Activated B cell treated with CpG ODN at 0.5 μM for 24 hours (primary cell): ENCODE data around the gene ATAD3C. TPM values are rescaled to one million over a fixed set of nuclear protein-coding genes. Genes with fewer than 3 reads are reported as not detected.

ENCODE experiments used
- ATAC-seq: fragments of 200-7000 bp; cut with Tn5 transposase; one replicate; pipeline ENCODE4 v1.10.0; 2021; ENCODE audit warnings: low read depth, mild to moderate bottlenecking, moderate library complexity
- CTCF ChIA-PET: fragments of 350-600 bp; sonication (Branson Sonifier 250); formaldehyde crosslinking; loops from one replicate; lab custom pipeline; 2021; ENCODE audit warnings: antibody characterized with exemption; lab: Charles Lee
- POLR2A ChIA-PET: fragments of 350-600 bp; sonication (Branson Sonifier 250); formaldehyde crosslinking; loops from one replicate; lab custom pipeline; 2021; ENCODE audit warnings: antibody characterized with exemption; lab: Charles Lee
- DNase-seq: peaks from one replicate; pipeline ENCODE4 v3.0.0; 2022
- H3K27ac Mint-ChIP-seq: one replicate; pipeline ENCODE4 v1.8.0; 2020; ENCODE audit warnings: mixed read lengths
- H3K27me3 Mint-ChIP-seq: one replicate; pipeline ENCODE4 v1.8.0; 2021; ENCODE audit warnings: mixed read lengths
- H3K36me3 Mint-ChIP-seq: one replicate; pipeline ENCODE4 v1.8.0; 2021; ENCODE audit warnings: low read depth, mixed read lengths
- H3K4me1 Mint-ChIP-seq: one replicate; pipeline ENCODE4 v1.8.0; 2021; ENCODE audit warnings: mixed read lengths
- H3K4me3 Mint-ChIP-seq: one replicate; pipeline ENCODE4 v1.8.0; 2020; ENCODE audit warnings: mild to moderate bottlenecking, mixed read lengths
- H3K9me3 Mint-ChIP-seq: one replicate; pipeline ENCODE4 v1.8.0; 2020; ENCODE audit warnings: mixed read lengths
- intact Hi-C: fragments of 100-400 bp; cut with micrococcal nuclease; formaldehyde crosslinking; loops from one replicate; pipeline ENCODE4 v1.15.1; 2024
- total RNA-seq: library from RNA; stranded (reverse); gene quantifications from 2 replicates; pipeline ENCODE4 v1.2.3, GENCODE V29; 2022
- TF ChIP-seq, protein P1 (sequence below): fragments of 200-600 bp; IDR thresholded peaks from one replicate; pipeline ENCODE4 v1.8.0; 2022; ENCODE audit warnings: antibody characterized with exemption, mild to moderate bottlenecking

Gene ATAD3C
- total RNA-seq, 1 donor from 2014 or later, result 0.58 TPM

DNA sequence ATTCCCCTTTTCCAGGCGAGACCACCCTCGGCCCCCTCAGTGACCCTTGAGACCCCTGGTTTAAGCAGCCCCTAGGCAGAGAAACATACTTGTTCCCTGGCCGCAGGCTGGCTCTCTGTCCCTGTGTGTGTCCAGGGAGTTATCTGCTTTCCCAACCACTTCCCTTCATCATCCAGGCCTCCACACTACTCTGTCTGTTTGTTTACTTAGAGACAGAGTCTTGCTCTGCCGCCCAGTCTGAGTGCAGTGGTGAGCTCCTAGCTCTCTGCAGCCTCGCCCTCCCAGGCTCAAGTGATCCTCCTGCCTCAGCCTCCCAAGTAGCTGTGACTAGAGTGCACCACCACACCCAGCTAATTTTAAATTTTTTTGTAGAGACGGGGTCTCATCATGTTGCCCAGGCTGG lies 19.8 kb upstream of the ATAD3C start:
- TF ChIP-seq, protein P1, sequence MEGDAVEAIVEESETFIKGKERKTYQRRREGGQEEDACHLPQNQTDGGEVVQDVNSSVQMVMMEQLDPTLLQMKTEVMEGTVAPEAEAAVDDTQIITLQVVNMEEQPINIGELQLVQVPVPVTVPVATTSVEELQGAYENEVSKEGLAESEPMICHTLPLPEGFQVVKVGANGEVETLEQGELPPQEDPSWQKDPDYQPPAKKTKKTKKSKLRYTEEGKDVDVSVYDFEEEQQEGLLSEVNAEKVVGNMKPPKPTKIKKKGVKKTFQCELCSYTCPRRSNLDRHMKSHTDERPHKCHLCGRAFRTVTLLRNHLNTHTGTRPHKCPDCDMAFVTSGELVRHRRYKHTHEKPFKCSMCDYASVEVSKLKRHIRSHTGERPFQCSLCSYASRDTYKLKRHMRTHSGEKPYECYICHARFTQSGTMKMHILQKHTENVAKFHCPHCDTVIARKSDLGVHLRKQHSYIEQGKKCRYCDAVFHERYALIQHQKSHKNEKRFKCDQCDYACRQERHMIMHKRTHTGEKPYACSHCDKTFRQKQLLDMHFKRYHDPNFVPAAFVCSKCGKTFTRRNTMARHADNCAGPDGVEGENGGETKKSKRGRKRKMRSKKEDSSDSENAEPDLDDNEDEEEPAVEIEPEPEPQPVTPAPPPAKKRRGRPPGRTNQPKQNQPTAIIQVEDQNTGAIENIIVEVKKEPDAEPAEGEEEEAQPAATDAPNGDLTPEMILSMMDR, result no peak
- no peaks in the 10 kb centered on the region for H3K9me3 Mint-ChIP-seq
- ChIA-PET POLR2A (interaction anchor here (0.6 to 1.1 kb wide), 3 partner anchors 9 to 75 kb away, joined by 3 to 6 read pairs (median 3); no protein-coding TSS in a partner anchor), CTCF (no interaction called here)
- H3K4me1 Mint-ChIP-seq, result peaks cover 5% of the 10 kb centered on the region
- no peaks in the 10 kb centered on the region for H3K36me3 Mint-ChIP-seq
- DNase-seq, result no peak
- H3K4me3 Mint-ChIP-seq, result no peak overlapping the region
- intact Hi-C loops, result no loop called here
- peaks cover 13% of the 10 kb centered on the region for H3K27me3 Mint-ChIP-seq
- ATAC-seq, result no peak
- H3K27ac Mint-ChIP-seq, result no peak overlapping the region

DNA sequence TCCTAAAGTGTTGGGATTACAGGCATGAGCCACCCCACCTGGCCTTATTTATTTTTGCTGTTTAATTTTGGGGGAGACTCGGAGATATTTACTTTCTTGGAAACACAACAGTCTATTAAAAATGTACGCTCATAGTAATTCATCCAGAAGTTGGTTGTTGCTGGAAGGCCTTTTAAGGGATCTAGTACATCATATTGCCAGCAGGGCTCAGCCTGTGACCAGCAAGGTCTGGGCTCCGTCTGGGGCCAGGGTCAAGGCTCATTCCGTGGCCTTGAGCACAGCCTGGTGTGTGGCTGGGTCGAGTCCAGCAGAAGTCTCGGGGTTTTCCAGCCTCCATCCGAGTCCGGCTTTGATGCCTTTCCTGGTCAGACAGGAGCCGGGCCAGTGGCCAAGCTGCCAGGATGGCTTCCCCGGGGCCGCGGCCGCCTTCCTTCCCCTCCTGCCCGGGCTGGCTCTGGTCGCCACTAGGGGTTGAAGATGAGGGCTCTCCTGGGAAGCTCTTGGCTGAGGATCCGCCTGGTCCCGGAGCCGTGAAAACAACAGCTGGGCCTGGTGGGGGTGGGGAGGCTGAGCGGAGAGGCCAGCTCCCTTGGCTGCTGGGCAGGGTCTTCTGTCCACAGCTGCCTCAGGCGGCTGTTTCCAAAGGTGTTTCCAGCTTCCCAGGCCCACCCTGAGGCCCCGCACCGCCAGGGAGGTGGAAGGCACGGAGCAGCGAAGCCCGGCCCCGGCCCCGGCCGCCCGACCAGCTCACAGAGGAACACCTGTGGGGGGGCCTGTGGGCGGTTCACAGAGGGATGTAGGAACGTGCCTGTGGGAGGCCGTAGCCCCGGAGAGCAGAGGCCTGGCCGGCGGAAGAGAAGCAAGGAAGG lies 19.1 kb upstream of the ATAD3C start:
- Mint-ChIP-seq H3K27me3 (peaks cover 17% of the 10 kb centered on the region), H3K4me3 (no peak overlapping the region), H3K9me3 (no peaks in the 10 kb centered on the region), H3K36me3 (no peaks in the 10 kb centered on the region), H3K27ac (no peak overlapping the region), H3K4me1 (peaks cover 10% of the 10 kb centered on the region)
- intact Hi-C loops, result no loop called here
- CTCF ChIA-PET, result interaction anchor here (0.9 kb wide), 1 partner anchor 10 kb away, joined by 3 read pairs; no protein-coding TSS in a partner anchor
- TF ChIP-seq, protein P1, result no peak
- POLR2A ChIA-PET, result interaction anchor here (0.5 to 1.1 kb wide), 2 partner anchors 26 to 200 kb away, joined by 3 to 7 read pairs; no protein-coding TSS in a partner anchor
- ATAC-seq (no peak), DNase-seq (no peak)

GRCh38 chr1:1430992-1431844 lies 18.3 kb upstream of the ATAD3C start:
- no peak overlapping the region for H3K27ac Mint-ChIP-seq
- no peaks in the 10 kb centered on the region for H3K36me3 Mint-ChIP-seq
- ATAC-seq, result no peak
- ChIA-PET POLR2A (no interaction called here), CTCF (interaction anchor here (0.9 kb wide), 1 partner anchor 9 kb away, joined by 3 read pairs; no protein-coding TSS in a partner anchor)
- no peak overlapping the region for H3K4me3 Mint-ChIP-seq
- H3K4me1 Mint-ChIP-seq, result peaks cover 14% of the 10 kb centered on the region
- TF ChIP-seq, protein P1, result no peak
- H3K9me3 Mint-ChIP-seq, result no peaks in the 10 kb centered on the region
- peaks cover 17% of the 10 kb centered on the region for H3K27me3 Mint-ChIP-seq
- no peak for DNase-seq
- intact Hi-C loops, result no loop called here

DNA sequence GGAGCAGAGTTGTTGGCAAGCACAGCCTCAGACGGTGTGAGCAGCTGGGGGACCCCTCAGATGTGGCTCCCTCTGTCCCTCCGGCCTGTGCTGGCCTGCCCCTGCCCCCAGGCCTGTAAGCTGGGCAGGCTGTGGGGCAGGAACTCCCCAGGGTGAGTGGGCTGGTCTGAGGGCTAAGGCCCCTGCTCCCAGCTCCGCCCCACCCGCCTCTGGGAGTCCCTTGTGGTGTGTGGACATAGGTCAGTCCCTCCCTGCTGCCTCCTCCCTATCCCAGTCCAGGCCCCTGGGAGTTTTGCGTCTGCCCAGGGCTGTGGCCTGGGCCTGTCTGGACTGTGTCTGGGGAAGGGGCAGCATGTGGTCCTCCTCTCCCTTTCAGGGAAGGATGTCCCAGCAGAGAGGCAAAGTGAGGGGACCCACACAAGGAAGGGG lies 17.6 kb upstream of the ATAD3C start:
- H3K4me3 Mint-ChIP-seq, result no peak overlapping the region
- no peak overlapping the region for H3K27ac Mint-ChIP-seq
- DNase-seq, result no peak
- peaks cover 17% of the 10 kb centered on the region for H3K4me1 Mint-ChIP-seq
- H3K9me3 Mint-ChIP-seq, result no peaks in the 10 kb centered on the region
- TF ChIP-seq, protein P1, result no peak
- intact Hi-C loops, result no loop called here
- no peaks in the 10 kb centered on the region for H3K36me3 Mint-ChIP-seq
- ATAC-seq, result no peak
- ChIA-PET POLR2A (no interaction called here), CTCF (no interaction called here)
- H3K27me3 Mint-ChIP-seq, result peaks cover 17% of the 10 kb centered on the region
